CD4-positive, alpha-beta T cell treated with Interleukin-4 for 1 hour (primary cell): ENCODE results near the gene STAG2.
"Not testable (repeated sequence)": the region's sequence is repeated elsewhere in the genome, so short reads cannot be mapped to it uniquely, and the experiment has no call there.

Experiments
- DNase-seq, 2 donors: peaks; one replicate each; pipeline ENCODE4 v3.0.0-alpha.2; 2020 to 2022

Gene STAG2

GRCh38 chrX:124045109-124045508, 83.6 kb downstream of the STAG2 start:
- no peak for DNase-seq

- not testable (repeated sequence) for DNase-seq
These were observed 122.9 kb downstream of the STAG2 start for GRCh38 chrX:124084417-124084816.

- no peak for DNase-seq
These were observed 123.6 kb downstream of the STAG2 start for GRCh38 chrX:124085063-124085462.

GRCh38 chrX:124086411-124086810, 124.9 kb downstream of the STAG2 start:
- peak; percentile 21 to 74 for DNase-seq

- DNase-seq: no peak
These were observed 125.7 kb downstream of the STAG2 start for GRCh38 chrX:124087000-124087746.

- DNase-seq: no peak
These were observed 131.7 kb downstream of the STAG2 start for GRCh38 chrX:124093222-124093621.

- DNase-seq: no peak
These were observed 135.6 kb downstream of the STAG2 start for GRCh38 chrX:124097116-124097515.

GRCh38 chrX:124098089-124098488, 136.6 kb downstream of the STAG2 start:
- peak in 1 of 2 donors; percentile 35 for DNase-seq

- no peak for DNase-seq
These were observed 142.5 kb downstream of the STAG2 start for GRCh38 chrX:124103966-124104365.

- DNase-seq: not testable (repeated sequence)
These were observed 143.0 kb downstream of the STAG2 start for GRCh38 chrX:124104512-124104911.

- DNase-seq: no peak
These were observed 152.4 kb downstream of the STAG2 start for GRCh38 chrX:124113621-124114600.

- DNase-seq: no peak
These were observed 155.8 kb downstream of the STAG2 start for GRCh38 chrX:124117325-124117724.

- DNase-seq: no peak
These were observed 164.0 kb downstream of the STAG2 start for GRCh38 chrX:124125471-124125870.

- DNase-seq: no peak
These were observed 166.0 kb downstream of the STAG2 start for GRCh38 chrX:124127496-124127895.

- not testable (repeated sequence) for DNase-seq
These were observed 170.9 kb downstream of the STAG2 start for GRCh38 chrX:124132437-124132836.

GRCh38 chrX:124145749-124146148, 184.2 kb downstream of the STAG2 start:
- no peak for DNase-seq

GRCh38 chrX:124151195-124151594, 189.7 kb downstream of the STAG2 start:
- no peak for DNase-seq
